Measurements from ENCODE around the gene FJX1.

FJX1 gene

DNA sequence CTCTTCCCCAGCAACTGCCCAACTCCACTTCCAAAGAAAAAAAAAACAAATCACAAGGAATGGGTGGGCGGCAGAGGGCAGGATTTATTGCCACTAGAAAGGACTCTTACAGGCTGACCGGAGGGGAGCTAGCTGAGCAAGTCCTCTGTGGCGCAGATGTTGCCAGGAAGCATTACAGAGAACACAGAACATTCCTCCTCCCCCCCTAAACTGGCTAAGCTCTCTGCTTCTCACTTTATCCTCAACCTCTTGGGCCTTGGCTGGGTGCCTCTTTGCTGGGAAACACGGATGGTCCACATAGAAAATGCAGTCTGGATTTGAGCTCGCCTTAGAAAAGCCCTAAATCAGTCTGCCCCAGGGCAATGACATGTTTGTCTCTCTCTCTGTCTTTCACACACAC is 12.6 kb upstream of the FJX1 start:
- DNase-seq (ENCODE audit: extremely low read depth, low read depth), result no peak
- TF ChIP-seq CTCF (IDR thresholded peaks at IDR 0.05; ENCODE audit: low read depth, low read length), result no peak

DNA sequence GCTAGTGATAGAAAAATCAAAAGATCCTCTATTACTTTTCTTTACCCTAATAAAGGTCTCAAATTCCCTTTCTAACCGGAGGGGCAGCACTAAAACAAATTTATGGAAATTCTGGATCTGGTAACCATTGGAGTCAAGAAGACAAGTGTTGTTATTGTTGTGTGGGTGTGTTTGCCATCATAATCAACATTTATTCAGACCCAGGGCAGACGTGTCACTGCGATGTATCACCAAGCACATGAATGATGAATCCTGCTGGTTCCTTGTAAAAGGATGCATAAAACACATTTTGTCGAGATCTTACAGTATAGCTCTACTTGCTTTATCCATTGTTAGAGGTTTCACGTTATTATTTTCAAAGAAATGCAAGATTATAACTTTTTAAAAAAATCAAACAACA is 12.1 kb upstream of the FJX1 start:
- no peak for TF ChIP-seq CTCF (IDR thresholded peaks at IDR 0.05; ENCODE audit: low read depth, low read length)
- DNase-seq (ENCODE audit: extremely low read depth, low read depth), result no peak

- DNase-seq (ENCODE audit: extremely low read depth, low read depth), result no peak
- TF ChIP-seq CTCF (IDR thresholded peaks at IDR 0.05; ENCODE audit: low read depth, low read length), result no peak
Measured at GRCh38 chr11:35608502-35608901, 9.8 kb upstream of the FJX1 start.

DNA sequence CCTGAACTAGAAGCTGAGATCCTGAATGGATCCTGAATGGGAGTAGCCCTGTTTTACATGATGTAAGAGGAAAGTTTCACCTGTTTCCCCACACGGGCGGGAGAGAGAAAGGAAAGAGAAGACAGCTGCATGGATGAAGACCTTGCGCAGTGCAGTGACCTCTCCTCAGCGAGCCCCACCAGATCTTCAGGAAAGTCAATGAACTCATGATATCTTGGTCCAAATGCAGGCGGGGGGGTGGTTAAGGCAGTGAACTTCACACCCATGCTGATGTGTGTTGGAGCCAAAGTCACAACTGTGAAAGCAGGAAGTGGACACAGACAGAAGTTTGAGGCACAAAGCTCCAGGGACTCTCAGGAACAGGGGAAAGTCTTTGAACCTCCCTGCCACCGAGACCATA is 8.6 kb upstream of the FJX1 start:
- no peak for DNase-seq (ENCODE audit: extremely low read depth, low read depth)
- no peak for TF ChIP-seq CTCF (IDR thresholded peaks at IDR 0.05; ENCODE audit: low read depth, low read length)

GRCh38 chr11:35610631-35611030 is 7.6 kb upstream of the FJX1 start:
- no peak for TF ChIP-seq CTCF (IDR thresholded peaks at IDR 0.05; ENCODE audit: low read depth, low read length)
- no peak for DNase-seq (ENCODE audit: extremely low read depth, low read depth)

- no peak for DNase-seq (ENCODE audit: extremely low read depth, low read depth)
- TF ChIP-seq CTCF (IDR thresholded peaks at IDR 0.05; ENCODE audit: low read depth, low read length), result no peak
Measured at GRCh38 chr11:35611741-35612140, 6.5 kb upstream of the FJX1 start.

DNA sequence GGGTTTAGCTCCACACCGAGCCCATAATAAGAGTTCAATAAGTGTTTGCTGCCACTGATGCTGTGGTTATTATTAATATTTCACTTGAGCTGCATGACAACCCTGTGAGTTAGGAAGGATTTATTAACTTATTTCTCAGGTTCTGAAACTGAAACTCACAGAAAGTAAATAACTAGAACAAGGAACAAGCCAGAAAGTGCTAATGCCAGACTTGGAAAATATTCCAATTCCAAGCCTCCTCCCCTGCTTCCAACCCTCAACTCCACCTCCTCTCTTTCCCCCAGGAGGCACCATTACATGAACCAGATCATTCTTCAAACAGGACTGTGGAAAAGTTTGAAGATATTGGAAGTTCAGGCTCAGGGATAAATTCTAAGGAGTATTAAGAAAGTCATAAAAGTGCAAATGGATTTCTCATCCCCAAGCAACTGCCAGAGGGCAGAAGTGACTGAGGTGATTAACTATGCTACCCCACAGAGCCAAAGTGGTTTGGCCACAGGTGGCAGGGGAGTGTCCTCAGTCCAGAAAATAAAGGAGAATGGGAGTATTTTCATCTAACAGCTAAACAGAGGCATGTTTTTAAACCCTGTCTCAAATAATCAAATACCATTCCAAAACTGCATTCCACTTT is 3.2 kb upstream of the FJX1 start:
- no peak for TF ChIP-seq CTCF (IDR thresholded peaks at IDR 0.05; ENCODE audit: low read depth, low read length)
- DNase-seq (ENCODE audit: extremely low read depth, low read depth), result no peak
